ENCODE data around the gene EVA1C. TPM values are rescaled to one million over a fixed set of nuclear protein-coding genes. Genes with fewer than 3 reads are reported as not detected.

The EVA1C gene
- polyA plus RNA-seq, 1 of the 3 experiments (the other 2 are of a cell fraction) = 10.1 TPM

DNA sequence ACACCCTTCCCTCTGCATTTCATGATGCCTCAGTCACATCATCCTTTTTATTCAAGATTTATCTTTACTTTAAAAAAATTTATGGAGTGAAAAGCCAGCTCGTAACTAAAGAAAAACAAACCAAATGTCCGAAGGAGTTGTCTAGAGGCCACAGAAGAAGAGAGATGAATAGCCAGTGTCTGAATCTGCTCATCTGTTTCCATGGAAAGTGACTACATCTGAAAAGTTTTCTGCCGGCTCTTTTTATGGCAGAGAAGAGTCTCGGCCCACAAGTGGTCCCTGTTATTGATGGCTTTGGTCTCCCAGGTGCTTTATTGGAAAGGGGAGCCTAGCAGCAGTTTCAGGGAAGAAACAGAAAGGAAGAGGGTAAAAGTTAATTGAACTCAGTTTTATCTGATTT, 5.6 kb downstream of the EVA1C start:
- Histone ChIP-seq H3K9ac (no peak overlapping the region), H3K27me3 (ENCODE audit: insufficient read depth) (no peaks in the 10 kb centered on the region), H3F3A (replicated peaks; ENCODE audit: insufficient read depth) (peaks cover 25% of the 10 kb centered on the region), H3K9me3 (peaks cover 8% of the 10 kb centered on the region; the same call in 1 of the 2 replicates), H3K27ac (ENCODE audit: low read depth in 2 of 2, low read length in 1 of 2) (no peak overlapping the region), H3K4me1 (ENCODE audit: control insufficient read depth in 1 of 2, insufficient read depth in 2 of 2, low read depth in 1 of 2, low read length in 1 of 2) (peaks cover under 1 to 13% of the 10 kb centered on the region in 2 experiments; a peak in 3 of 4 replicates), H3K79me2 (ENCODE audit: insufficient read depth) (peaks cover 82% of the 10 kb centered on the region), H3K36me3 (replicated peaks in 1 of 2; ENCODE audit: control insufficient read depth in 1 of 2, insufficient read depth in 2 of 2, low read length in 1 of 2) (peaks cover 0 to 10% of the 10 kb centered on the region in 2 experiments), H3K4me2 (no peak overlapping the region), H2AFZ (ENCODE audit: low read depth) (no peak overlapping the region), H3K9me2 (no peaks in the 10 kb centered on the region), H4K20me1 (ENCODE audit: insufficient read depth) (no peaks in the 10 kb centered on the region), H3K4me3 (ENCODE audit: low read depth in 2 of 2, low read length in 1 of 2) (no peak overlapping the region)
- DNase-seq = no peak
- POLR2A ChIA-PET = no interaction called here
- 89% methylated on average over 4 of the region's 4 CpGs for WGBS (ENCODE audit: low lambda C conversion rate)
- TF ChIP-seq RAD21 (IDR thresholded peaks at IDR 0.05; ENCODE audit: low read length) (no peak), FOXJ3 (CRISPR knock-in tag; IDR thresholded peaks at IDR 0.05) (no peak), ELF1 (IDR thresholded peaks at IDR 0.05) (no peak), NRF1 (IDR thresholded peaks at IDR 0.05; ENCODE audit: low read depth, low read length) (no peak), RCOR1 (IDR thresholded peaks at IDR 0.05; ENCODE audit: low read length) (no peak)
- TF ChIP-seq, protein P1, sequence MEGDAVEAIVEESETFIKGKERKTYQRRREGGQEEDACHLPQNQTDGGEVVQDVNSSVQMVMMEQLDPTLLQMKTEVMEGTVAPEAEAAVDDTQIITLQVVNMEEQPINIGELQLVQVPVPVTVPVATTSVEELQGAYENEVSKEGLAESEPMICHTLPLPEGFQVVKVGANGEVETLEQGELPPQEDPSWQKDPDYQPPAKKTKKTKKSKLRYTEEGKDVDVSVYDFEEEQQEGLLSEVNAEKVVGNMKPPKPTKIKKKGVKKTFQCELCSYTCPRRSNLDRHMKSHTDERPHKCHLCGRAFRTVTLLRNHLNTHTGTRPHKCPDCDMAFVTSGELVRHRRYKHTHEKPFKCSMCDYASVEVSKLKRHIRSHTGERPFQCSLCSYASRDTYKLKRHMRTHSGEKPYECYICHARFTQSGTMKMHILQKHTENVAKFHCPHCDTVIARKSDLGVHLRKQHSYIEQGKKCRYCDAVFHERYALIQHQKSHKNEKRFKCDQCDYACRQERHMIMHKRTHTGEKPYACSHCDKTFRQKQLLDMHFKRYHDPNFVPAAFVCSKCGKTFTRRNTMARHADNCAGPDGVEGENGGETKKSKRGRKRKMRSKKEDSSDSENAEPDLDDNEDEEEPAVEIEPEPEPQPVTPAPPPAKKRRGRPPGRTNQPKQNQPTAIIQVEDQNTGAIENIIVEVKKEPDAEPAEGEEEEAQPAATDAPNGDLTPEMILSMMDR (IDR thresholded peaks at IDR 0.05) = no peak
- TF ChIP-seq, protein P2, sequence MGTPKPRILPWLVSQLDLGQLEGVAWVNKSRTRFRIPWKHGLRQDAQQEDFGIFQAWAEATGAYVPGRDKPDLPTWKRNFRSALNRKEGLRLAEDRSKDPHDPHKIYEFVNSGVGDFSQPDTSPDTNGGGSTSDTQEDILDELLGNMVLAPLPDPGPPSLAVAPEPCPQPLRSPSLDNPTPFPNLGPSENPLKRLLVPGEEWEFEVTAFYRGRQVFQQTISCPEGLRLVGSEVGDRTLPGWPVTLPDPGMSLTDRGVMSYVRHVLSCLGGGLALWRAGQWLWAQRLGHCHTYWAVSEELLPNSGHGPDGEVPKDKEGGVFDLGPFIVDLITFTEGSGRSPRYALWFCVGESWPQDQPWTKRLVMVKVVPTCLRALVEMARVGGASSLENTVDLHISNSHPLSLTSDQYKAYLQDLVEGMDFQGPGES (IDR thresholded peaks at IDR 0.05; ENCODE audit: low read depth, low read length) = no peak
- CTCF ChIA-PET = interaction anchor here (2.3 kb wide), 1 partner anchor 183 kb away, joined by 7 read pairs; no protein-coding TSS in a partner anchor

DNA sequence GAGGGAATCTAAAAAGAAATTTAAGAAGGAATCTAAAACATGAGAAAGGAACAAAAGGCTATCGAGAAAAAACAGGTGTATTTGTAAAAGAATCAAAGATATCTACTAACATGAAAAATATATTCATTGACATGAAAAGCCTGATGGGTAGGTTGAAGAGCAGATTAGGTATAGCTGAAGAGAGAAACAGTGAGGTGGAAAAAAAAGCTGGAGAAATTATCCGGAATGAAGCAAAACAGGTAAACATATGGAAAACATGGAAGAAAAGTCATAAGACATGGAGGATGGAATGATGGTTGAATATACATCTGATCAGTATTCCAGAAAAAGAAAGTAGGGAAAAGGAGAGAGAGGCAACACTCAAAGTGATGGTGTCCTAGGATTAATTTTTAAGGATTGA, 9.6 kb downstream of the EVA1C start:
- Histone ChIP-seq H3K4me2 (no peak overlapping the region), H3K36me3 (replicated peaks in 1 of 2; ENCODE audit: control insufficient read depth in 1 of 2, insufficient read depth in 2 of 2, low read length in 1 of 2) (peaks cover 0 to 14% of the 10 kb centered on the region in 2 experiments), H3K27ac (ENCODE audit: low read depth in 2 of 2, low read length in 1 of 2) (no peak overlapping the region; a peak in 1 of 4 replicates), H3K9me2 (no peaks in the 10 kb centered on the region), H3K4me1 (ENCODE audit: control insufficient read depth in 1 of 2, insufficient read depth in 2 of 2, low read depth in 1 of 2, low read length in 1 of 2) (peaks cover 0 to 21% of the 10 kb centered on the region in 2 experiments; a peak in 2 of 4 replicates), H3K9me3 (peaks cover 8% of the 10 kb centered on the region; the same call in 1 of the 2 replicates), H3K27me3 (ENCODE audit: insufficient read depth) (no peaks in the 10 kb centered on the region), H3K4me3 (ENCODE audit: low read depth in 2 of 2, low read length in 1 of 2) (no peak overlapping the region), H3K9ac (no peak overlapping the region), H4K20me1 (ENCODE audit: insufficient read depth) (no peaks in the 10 kb centered on the region), H3K79me2 (ENCODE audit: insufficient read depth) (peaks cover 76% of the 10 kb centered on the region), H2AFZ (ENCODE audit: low read depth) (no peak overlapping the region), H3F3A (replicated peaks; ENCODE audit: insufficient read depth) (peaks cover 39% of the 10 kb centered on the region)
- WGBS (ENCODE audit: low lambda C conversion rate) = 97% methylated on average over 2 of the region's 2 CpGs
- TF ChIP-seq, protein P3, sequence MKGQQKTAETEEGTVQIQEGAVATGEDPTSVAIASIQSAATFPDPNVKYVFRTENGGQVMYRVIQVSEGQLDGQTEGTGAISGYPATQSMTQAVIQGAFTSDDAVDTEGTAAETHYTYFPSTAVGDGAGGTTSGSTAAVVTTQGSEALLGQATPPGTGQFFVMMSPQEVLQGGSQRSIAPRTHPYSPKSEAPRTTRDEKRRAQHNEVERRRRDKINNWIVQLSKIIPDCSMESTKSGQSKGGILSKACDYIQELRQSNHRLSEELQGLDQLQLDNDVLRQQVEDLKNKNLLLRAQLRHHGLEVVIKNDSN (IDR thresholded peaks at IDR 0.05; ENCODE audit: borderline replicate concordance, low read depth) = no peak
- no peak for TF ChIP-seq FOXM1 (IDR thresholded peaks at IDR 0.05; ENCODE audit: low read depth)
- no peak for TF ChIP-seq FOSL2 (IDR thresholded peaks at IDR 0.05; ENCODE audit: borderline replicate concordance, low read depth)
- no peak for TF ChIP-seq ELF1 (IDR thresholded peaks at IDR 0.05)
- no peak for TF ChIP-seq JUND (IDR thresholded peaks at IDR 0.05)
- TF ChIP-seq MXI1 (IDR thresholded peaks at IDR 0.05; ENCODE audit: low read depth, low read length) = no peak
- TF ChIP-seq YY1 (IDR thresholded peaks at IDR 0.05; ENCODE audit: low read depth) = no peak
- TF ChIP-seq MEF2A (IDR thresholded peaks at IDR 0.05; ENCODE audit: borderline replicate concordance, low read depth) = no peak
- TF ChIP-seq, protein P4, sequence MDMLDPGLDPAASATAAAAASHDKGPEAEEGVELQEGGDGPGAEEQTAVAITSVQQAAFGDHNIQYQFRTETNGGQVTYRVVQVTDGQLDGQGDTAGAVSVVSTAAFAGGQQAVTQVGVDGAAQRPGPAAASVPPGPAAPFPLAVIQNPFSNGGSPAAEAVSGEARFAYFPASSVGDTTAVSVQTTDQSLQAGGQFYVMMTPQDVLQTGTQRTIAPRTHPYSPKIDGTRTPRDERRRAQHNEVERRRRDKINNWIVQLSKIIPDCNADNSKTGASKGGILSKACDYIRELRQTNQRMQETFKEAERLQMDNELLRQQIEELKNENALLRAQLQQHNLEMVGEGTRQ (IDR thresholded peaks at IDR 0.05; ENCODE audit: borderline replicate concordance, low read depth, low read length) = no peak
- no peak for TF ChIP-seq TAF1 (IDR thresholded peaks at IDR 0.05; ENCODE audit: borderline replicate concordance, low read depth, low read length)
- no peak for TF ChIP-seq FOXJ3 (CRISPR knock-in tag; IDR thresholded peaks at IDR 0.05)
- POLR2A ChIA-PET = no interaction called here
- no peak for DNase-seq
- CTCF ChIA-PET = no interaction called here
